CD4-positive, alpha-beta T cell treated with Interleukin-6 at 100 ng/mL for 8 hours (primary cell): ENCODE data around the gene H1-8.

Experiments used
- DNase-seq: peaks from one replicate; pipeline ENCODE4 v3.0.0-alpha.2; 2020; ENCODE audit warnings: mixed read lengths, low spot score

Gene H1-8

GRCh38 chr3:129593595-129594339, 50.8 kb downstream of the H1-8 start:
- peak; percentile 57 for DNase-seq

GRCh38 chr3:129594409-129594808, 51.4 kb downstream of the H1-8 start:
- no peak for DNase-seq

- no peak for DNase-seq
These were observed 52.0 kb downstream of the H1-8 start for GRCh38 chr3:129594907-129595390.

- no peak for DNase-seq
These were observed 52.7 kb downstream of the H1-8 start for GRCh38 chr3:129595544-129596193.

- no peak for DNase-seq
These were observed 53.5 kb downstream of the H1-8 start for GRCh38 chr3:129596194-129597086.

- DNase-seq = no peak
These were observed 54.4 kb downstream of the H1-8 start for GRCh38 chr3:129597087-129597999.

- DNase-seq = no peak
These were observed 55.0 kb downstream of the H1-8 start for GRCh38 chr3:129598000-129598381.

- DNase-seq = no peak
These were observed 55.5 kb downstream of the H1-8 start for GRCh38 chr3:129598484-129598883.

- no peak for DNase-seq
These were observed 56.1 kb downstream of the H1-8 start for GRCh38 chr3:129599073-129599472.

- DNase-seq = no peak
These were observed 56.6 kb downstream of the H1-8 start for GRCh38 chr3:129599607-129600006.

- no peak for DNase-seq
These were observed 57.4 kb downstream of the H1-8 start for GRCh38 chr3:129600348-129600747.
